GM12878 (cell line): ENCODE results near the gene SPAG17. TPM values are rescaled to one million over a fixed set of nuclear protein-coding genes. Genes with fewer than 3 reads are reported as not detected.

Experiments used
- NR2F1 ChIP-seq: fragments of 450-650 bp; conservative IDR thresholded peaks from 2 replicates; pipeline ENCODE4 v1.6.1; 2017; ENCODE audit warnings: mild to moderate bottlenecking
- PAX5 ChIP-seq: IDR thresholded peaks from 2 replicates; pipeline ENCODE4 v1.6.1; 2011; ENCODE audit warnings: low read depth, low read length, borderline replicate concordance
- ZBED1 ChIP-seq: IDR thresholded peaks from 2 replicates; pipeline ENCODE4 v1.6.1; 2016; ENCODE audit warnings: borderline replicate concordance
- polyA plus RNA-seq, 11 experiments: library from polyadenylated mRNA; depleted of rRNA in 4 of 11; unstranded in 6 of 11; stranded (reverse) in 5 of 11; fragments of >200 nt; fragmentation: Nextera tagmentation in 4 of 11; fragmentation: Illumina TruSeq in 1 of 11; extraction: Ambion mirVana in 4 of 11; extraction: Trizol in 1 of 11; gene quantifications; 1 replicate in 1 of 11; 2 replicates in 10 of 11; pipeline versions ENCODE4 v1.2.1 to v1.2.3, GENCODE V29; 2011 to 2016; ENCODE audit warnings: inconsistent platforms in 2 of 11, missing spikeins in 2 of 11, low read depth in 1 of 11
- total RNA-seq, 4 experiments: library from RNA; depleted of rRNA in 3 of 4; stranded (reverse); fragments of >200 nt in 3 of 4; fragmentation: Illumina TruSeq in 1 of 4; extraction: Trizol in 1 of 4; gene quantifications; 2 replicates each; pipeline versions ENCODE4 v1.2.1 to v1.2.3, GENCODE V29; 2013 to 2021
- TF ChIP-seq, protein P1 (sequence below): fragments of 450-650 bp; formaldehyde crosslinking; IDR thresholded peaks from 2 replicates; pipeline ENCODE4 v1.5.0; 2022; ENCODE audit warnings: mild to moderate bottlenecking, missing genetic modification characterization
- TF ChIP-seq, protein P2 (sequence below): fragments of 450-650 bp; IDR thresholded peaks from 2 replicates; pipeline ENCODE4 v1.6.1; 2018; ENCODE audit warnings: mild to moderate bottlenecking, low read depth, moderate library complexity; ENCODE audit not compliant: partially characterized antibody

The SPAG17 gene
- total and polyA plus RNA-seq, 10 of the 15 experiments (the other 5 are each of a cell fraction or from before 2014, with no cell fraction given): 0.02 to 0.16 (median 0.03) TPM; not detected in 7

DNA sequence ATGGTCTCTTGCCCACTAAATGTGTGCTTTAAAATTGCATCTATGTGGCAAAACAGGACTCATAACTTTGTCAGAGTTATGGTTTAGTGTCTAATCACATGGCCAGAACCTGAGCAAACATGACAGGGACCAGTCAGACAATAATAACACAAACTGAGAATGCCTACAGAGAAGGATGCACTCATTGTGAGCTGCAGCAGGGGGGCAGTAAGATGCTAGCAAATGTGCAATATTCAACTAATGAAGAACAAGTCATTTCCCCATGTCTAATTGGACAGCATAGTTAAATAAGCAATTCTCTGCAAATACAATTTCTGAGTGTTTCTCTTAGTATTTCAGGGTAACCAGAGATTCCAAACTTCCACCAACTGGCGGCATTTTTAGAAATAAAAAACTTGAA, 30.8 kb downstream of the SPAG17 start (continued):
- TF ChIP-seq, protein P1, sequence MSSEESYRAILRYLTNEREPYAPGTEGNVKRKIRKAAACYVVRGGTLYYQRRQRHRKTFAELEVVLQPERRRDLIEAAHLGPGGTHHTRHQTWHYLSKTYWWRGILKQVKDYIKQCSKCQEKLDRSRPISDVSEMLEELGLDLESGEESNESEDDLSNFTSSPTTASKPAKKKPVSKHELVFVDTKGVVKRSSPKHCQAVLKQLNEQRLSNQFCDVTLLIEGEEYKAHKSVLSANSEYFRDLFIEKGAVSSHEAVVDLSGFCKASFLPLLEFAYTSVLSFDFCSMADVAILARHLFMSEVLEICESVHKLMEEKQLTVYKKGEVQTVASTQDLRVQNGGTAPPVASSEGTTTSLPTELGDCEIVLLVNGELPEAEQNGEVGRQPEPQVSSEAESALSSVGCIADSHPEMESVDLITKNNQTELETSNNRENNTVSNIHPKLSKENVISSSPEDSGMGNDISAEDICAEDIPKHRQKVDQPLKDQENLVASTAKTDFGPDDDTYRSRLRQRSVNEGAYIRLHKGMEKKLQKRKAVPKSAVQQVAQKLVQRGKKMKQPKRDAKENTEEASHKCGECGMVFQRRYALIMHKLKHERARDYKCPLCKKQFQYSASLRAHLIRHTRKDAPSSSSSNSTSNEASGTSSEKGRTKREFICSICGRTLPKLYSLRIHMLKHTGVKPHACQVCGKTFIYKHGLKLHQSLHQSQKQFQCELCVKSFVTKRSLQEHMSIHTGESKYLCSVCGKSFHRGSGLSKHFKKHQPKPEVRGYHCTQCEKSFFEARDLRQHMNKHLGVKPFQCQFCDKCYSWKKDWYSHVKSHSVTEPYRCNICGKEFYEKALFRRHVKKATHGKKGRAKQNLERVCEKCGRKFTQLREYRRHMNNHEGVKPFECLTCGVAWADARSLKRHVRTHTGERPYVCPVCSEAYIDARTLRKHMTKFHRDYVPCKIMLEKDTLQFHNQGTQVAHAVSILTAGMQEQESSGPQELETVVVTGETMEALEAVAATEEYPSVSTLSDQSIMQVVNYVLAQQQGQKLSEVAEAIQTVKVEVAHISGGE (CRISPR knock-in tag): no peak
- TF ChIP-seq NR2F1 (no peak), ZBED1 (no peak), PAX5 (no peak)
- TF ChIP-seq, protein P2, sequence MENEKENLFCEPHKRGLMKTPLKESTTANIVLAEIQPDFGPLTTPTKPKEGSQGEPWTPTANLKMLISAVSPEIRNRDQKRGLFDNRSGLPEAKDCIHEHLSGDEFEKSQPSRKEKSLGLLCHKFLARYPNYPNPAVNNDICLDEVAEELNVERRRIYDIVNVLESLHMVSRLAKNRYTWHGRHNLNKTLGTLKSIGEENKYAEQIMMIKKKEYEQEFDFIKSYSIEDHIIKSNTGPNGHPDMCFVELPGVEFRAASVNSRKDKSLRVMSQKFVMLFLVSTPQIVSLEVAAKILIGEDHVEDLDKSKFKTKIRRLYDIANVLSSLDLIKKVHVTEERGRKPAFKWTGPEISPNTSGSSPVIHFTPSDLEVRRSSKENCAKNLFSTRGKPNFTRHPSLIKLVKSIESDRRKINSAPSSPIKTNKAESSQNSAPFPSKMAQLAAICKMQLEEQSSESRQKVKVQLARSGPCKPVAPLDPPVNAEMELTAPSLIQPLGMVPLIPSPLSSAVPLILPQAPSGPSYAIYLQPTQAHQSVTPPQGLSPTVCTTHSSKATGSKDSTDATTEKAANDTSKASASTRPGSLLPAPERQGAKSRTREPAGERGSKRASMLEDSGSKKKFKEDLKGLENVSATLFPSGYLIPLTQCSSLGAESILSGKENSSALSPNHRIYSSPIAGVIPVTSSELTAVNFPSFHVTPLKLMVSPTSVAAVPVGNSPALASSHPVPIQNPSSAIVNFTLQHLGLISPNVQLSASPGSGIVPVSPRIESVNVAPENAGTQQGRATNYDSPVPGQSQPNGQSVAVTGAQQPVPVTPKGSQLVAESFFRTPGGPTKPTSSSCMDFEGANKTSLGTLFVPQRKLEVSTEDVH: no peak
